HG03095 (cell line): ENCODE data around the gene SCP2D1.

Experiments
- ATAC-seq: cut with Tn5 transposase; IDR thresholded peaks from one replicate; pipeline ENCODE4 v1.9.1; 2021; ENCODE audit warnings: moderate library complexity; ENCODE audit not compliant: unreplicated experiment

The SCP2D1 gene

DNA sequence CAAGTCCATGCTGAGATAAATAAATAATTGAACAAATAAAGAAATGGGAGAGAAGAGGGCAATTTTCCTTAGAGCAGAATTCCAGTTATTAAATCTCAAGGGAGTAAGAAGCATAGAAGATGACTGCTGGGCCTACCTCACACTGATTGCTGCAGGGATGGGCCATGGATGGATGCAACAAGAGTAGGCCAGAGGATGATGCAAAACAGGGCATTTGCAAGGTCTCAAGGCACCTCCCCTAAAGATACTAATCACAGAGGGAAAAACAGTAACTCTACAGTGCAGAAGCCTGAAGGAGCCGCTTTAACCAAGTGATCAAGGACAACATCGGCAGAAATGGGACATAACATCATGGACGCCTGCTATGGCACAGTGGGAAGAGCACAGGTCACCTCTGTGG, 1.7 kb upstream of the SCP2D1 start:
- no peak for ATAC-seq

GRCh38 chr20:18815194-18815942, 1.8 kb downstream of the SCP2D1 start:
- no peak for ATAC-seq

- no peak for ATAC-seq
These were observed 9.2 kb downstream of the SCP2D1 start for GRCh38 chr20:18822832-18823231.

DNA sequence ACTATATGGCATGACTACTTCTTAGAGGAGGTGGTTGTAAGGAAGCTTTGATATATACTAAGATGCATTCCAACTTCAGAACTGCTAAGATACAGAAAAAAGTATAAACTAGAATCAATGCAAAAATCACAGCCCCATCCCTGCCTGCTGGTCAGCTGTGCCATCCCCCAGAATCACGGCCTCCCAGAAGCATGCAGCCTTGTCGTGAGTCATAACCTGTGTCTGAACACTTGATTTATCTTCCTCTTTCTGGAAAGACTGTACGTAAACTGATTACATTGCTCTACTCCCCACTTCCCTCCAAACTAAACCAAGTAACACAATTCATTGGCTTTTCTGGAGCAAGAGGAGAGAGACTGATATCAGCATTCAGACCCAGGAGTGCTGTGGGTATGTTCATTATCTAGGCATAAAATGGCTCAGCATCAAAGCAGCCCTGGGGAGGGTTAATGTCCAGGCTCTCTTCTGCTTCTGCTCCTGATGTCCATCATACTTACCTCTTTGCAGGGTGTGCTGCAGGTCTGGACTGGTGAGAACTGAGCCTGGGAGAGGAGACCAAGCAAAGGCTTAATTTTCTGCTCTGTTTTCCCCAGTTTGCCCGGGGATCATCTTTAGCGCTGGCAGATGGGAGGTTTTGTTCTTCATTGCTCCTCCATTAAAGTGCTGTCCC, 18.4 kb downstream of the SCP2D1 start:
- no peak for ATAC-seq

DNA sequence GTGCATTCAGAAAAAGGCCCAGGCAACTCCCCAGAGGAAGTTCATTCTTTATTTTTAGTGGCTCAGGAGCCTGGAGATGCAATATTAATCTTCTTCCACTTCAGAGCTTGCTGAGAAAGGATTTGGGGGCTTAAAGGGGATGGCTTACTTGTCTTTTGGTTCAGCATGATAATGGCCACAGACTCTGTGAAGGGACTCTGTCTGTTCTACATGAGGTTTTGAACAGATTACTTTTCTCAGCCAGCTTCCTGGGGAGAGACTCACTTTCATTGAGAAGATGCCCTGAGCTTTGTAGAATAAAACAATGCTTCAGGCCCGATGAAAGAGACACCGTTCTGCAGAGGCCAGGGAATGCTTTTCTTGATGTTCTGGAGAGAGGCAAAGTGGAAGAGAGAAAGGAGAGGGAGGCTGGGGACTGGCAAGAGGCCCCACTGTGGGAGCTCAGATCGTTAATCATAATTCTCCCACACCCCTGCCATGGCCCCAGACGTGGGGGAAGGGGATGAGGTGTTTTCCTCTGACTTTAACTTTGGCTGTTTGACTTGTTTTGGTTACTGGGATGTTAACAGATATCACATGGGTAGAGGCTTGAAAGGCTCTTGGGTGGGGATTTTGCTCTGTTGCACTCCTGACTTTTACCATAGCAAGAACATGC, 19.1 kb downstream of the SCP2D1 start:
- no peak for ATAC-seq

DNA sequence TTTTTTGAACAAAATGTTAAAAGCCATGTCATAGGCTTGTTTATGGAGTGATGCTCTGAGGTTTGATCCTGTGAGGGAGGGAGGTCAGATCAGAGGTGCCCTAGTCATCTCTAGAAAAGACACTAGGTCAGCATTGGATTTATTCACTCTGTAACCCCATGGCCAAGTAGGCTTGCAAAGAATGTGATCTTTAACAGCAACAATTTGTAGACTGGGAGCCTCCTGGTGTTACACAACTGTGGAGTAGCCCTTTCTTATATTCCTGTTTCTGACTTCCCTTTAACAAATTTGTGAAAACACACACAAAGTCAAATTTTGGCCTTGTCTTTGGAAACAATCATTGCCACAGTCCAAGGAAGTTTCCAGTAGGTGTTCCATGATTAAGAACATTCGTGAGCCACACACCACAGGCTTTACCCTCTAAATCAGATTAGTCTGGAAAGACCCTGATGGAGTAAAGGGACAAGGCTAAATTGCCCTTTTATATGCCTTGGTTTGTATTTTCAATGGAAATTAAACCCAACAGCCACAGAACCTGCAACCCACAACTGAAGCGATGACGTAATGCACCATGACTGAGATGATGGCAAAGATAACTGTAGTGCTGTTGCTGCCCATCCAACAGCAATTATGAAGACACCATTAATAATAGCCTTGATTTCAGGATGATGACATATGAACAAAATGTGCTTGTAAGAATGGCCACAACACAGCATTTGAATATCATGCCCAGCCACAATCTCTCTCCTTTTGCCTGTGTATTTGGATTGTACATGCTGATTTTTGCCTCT, 22.1 kb downstream of the SCP2D1 start:
- no peak for ATAC-seq

- ATAC-seq = no peak
These were observed 24.1 kb downstream of the SCP2D1 start for GRCh38 chr20:18837718-18838117.

DNA sequence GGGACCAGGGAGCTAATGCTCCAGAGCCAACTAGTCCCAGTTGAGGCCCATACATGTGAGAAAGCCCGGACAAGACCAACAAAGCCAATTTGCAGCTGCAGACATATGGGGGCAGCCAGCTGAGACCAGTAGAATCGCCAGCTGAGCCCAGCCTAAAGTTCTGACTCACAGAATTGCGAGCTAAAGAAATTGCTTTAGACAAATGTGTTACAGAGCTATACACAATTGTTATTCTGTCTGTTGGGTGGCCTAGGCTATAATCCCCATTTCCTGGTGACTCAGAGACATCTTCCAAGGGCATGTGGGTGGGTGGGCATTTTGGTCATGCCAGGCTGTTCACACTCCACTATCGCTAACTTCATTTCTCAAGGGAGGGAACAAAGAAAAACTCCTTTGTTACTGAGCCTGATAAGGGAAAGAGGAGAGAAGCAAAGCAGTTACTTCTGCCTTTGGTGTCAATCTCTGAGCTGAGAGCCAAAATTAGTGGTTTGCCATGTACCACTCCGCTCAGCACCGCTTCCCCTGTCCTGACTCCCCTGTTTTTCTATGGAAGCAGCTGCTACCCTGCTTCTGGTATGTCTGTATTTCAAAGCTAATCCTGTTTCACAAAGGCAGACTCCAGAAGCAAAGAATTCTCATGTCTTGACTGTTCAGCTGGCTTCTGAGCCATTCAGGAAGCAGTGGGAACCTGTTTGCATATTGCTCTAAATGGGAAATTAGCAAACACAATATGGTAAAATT, 26.1 kb downstream of the SCP2D1 start:
- ATAC-seq = no peak

DNA sequence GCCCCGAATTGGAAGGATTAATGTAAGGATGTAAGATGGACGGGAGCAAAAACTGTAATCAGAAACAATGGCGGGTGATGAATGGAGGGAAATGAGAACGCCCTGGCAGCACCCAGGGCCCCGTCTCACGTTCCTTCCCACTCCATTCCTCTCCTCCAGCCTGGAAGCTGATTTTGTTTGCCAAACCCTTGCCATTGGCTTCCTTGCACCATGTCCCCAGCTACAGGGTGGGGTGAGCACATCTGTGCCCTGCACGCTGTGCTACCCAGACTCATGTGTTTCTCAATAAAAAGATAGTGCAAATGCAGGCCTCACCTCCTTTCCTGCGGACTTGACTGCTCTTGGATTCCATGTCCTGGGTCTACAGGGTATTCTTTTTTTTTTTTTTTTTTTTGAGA, 26.7 kb downstream of the SCP2D1 start:
- ATAC-seq = no peak

GRCh38 chr20:18845017-18845416, 31.4 kb downstream of the SCP2D1 start:
- ATAC-seq = no peak

- no peak for ATAC-seq
These were observed 33.7 kb downstream of the SCP2D1 start for GRCh38 chr20:18847226-18847755.

GRCh38 chr20:18849131-18849530, 35.5 kb downstream of the SCP2D1 start:
- no peak for ATAC-seq

DNA sequence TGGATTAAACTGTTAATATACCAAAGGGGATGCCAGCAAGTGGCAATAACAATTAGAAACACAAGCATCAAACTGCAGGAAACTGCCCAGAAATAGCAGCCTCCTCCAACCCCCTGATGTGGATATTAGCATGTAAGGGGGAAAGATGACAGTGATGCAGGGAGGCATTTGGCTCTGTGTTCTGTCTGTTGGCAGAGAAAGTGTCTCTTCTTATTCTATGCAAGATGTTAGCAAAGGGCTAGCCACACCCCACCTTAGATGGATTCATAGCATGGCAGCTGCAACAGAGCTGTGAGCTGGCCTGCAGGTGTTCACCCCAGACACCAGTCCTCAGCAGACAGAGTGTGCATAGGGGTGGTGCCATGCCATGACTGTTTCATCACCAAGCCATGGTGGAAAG, 38.0 kb downstream of the SCP2D1 start:
- no peak for ATAC-seq

DNA sequence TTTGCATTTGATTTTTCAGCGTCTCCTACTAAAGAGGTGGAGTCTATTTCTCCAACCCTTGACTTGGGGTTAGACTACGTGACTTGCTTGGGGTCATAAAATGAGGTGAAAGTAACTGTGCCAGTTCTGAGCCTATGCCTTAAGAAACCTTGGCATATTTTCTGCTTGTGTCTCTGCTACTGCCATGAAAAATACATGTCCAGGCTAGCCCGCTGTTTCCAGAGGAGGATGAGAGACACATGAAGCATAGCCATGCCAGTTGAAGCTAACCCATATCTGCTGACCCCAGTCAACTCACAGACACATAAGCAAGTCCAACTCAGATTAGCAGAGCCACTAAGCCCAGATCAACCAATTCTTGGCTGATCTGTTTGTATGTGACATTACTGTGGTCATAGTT, 38.7 kb downstream of the SCP2D1 start:
- ATAC-seq = no peak

DNA sequence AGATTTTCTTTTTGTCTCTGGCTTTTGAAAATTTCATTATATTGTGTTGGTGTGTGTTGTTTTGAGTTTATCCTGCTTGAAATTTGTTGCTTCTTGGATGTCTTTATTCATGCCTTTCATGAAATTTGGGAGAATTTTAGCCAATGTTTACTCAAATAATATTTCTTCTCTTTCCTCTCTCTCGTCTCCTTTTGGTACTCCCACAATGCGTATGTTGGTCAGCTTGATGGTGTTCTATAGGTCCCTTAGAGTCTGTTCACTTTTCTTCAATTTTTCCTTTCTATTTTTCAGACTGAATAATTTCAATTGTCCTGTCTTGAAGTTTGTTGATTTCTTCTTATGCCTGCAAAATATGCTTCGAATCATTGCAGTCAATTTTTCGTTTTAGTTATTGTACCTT, 39.6 kb downstream of the SCP2D1 start:
- ATAC-seq = no peak

DNA sequence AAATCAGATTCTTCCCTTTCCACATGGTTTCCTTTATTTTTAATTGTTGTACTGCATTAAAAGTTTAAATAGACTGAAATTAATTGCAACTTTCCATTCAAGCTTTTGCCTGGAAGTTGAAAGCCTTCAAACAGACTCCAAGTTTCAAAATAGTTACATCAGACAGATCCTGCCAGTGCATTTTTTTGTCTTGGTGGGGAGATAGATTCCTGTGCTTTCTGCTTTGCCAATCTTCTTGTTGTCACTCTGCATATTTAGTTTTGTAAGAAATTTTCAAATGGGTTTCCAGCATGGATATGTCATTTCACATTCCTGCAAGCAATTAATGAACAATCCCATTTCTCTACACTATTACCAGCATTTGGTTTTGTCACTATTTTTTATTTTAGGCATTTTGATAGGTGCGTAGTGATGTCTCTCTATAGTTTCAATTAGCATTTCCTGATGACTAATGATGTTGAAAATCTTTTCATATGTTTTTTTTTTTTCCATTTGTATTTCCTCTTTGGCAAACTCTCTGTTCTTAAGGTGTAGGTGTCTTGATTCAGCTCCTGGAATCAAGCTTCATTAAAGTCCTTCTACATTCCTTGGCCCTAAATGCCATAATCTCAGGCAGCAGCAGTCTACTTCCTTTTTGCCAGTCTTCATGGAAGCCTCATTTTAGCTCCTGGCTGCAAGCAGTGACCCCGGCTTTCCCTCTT, 40.5 kb downstream of the SCP2D1 start:
- ATAC-seq = no peak

DNA sequence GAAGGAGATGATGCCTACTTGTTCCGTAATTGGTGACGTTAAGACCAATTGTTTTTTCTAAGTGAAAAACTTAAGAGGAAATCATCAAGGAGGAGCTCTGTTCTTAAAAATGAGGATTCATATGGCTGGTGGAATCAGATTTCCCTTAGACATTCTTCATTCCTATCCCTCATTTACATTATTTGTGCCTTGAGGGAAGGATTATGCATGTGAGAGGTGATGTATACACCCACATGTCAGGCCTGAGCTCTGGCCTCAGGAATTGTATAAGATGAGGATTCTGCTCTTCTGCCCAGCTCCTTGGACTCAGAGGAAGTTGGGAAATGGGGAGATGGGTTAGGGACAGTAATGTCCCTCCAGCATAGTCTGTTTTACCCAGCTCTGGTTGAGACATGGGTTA, 42.3 kb downstream of the SCP2D1 start:
- ATAC-seq = no peak

GRCh38 chr20:18856873-18857272, 43.3 kb downstream of the SCP2D1 start:
- ATAC-seq = no peak

DNA sequence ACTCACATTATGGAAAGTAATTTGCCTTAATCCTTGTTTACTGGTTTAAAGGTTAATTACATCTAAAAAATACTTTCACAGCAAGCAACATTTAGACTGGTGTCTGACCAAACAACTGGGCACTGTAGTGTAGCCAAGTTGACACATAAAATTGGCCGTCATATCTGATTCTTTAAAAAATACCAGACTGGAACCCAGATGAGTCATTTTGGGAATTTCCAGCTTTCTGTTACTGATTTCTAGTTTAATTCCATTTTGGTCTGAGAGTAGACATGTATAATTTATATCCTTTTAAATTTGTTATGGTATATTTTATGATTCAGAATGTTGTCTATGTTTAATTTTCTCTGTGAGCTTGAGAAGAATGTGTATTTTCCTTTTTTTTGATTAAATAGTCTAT, 44.1 kb downstream of the SCP2D1 start:
- ATAC-seq = no peak

DNA sequence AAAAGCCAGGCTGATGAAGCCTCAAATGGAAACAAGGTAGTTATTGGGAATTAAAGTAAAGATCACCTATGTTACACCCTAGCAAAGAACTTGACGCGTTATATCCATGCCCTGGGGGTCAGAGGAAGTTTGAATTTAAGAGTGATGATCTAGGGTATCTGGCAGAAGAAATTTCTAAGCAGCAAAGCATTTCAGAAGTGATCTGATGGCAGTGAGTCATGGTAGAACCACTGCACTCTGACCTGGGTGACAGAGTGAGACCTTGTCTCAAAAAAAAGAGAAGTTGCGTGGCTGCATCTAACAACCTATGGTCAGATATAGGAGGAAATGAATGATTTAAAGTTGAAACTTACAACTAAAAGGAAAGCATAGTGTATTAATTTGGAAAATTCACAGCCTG, 45.2 kb downstream of the SCP2D1 start:
- no peak for ATAC-seq
